Measurements from ENCODE around the gene KLHDC4.

KLHDC4 gene

GRCh38 chr16:87698676-87699199 lies 67.0 kb downstream of the KLHDC4 start:
- no peak for DNase-seq (ENCODE audit: low read depth)

GRCh38 chr16:87698241-87698640 lies 67.5 kb downstream of the KLHDC4 start:
- no peak for DNase-seq (ENCODE audit: low read depth)

- no peak for DNase-seq (ENCODE audit: low read depth)
These were observed 68.0 kb downstream of the KLHDC4 start for GRCh38 chr16:87697792-87698191.

- DNase-seq (ENCODE audit: low read depth), result no peak
These were observed 68.5 kb downstream of the KLHDC4 start for GRCh38 chr16:87697256-87697655.

- DNase-seq (ENCODE audit: low read depth), result no peak
These were observed 69.1 kb downstream of the KLHDC4 start for GRCh38 chr16:87696726-87697125.

- DNase-seq (ENCODE audit: low read depth), result no peak
These were observed 70.3 kb downstream of the KLHDC4 start for GRCh38 chr16:87695534-87695933.

GRCh38 chr16:87694441-87695125 lies 71.2 kb downstream of the KLHDC4 start:
- no peak for DNase-seq (ENCODE audit: low read depth)

- no peak for DNase-seq (ENCODE audit: low read depth)
These were observed 72.0 kb downstream of the KLHDC4 start for GRCh38 chr16:87693827-87694226.

- DNase-seq (ENCODE audit: low read depth), result no peak
These were observed 73.0 kb downstream of the KLHDC4 start for GRCh38 chr16:87692756-87693155.

- DNase-seq (ENCODE audit: low read depth), result no peak
These were observed 73.6 kb downstream of the KLHDC4 start for GRCh38 chr16:87692176-87692575.

- no peak for DNase-seq (ENCODE audit: low read depth)
These were observed 74.1 kb downstream of the KLHDC4 start for GRCh38 chr16:87691686-87692079.

GRCh38 chr16:87690911-87691685 lies 74.7 kb downstream of the KLHDC4 start:
- DNase-seq (ENCODE audit: low read depth), result no peak

GRCh38 chr16:87689956-87690465 lies 75.8 kb downstream of the KLHDC4 start:
- DNase-seq (ENCODE audit: low read depth), result no peak

- DNase-seq (ENCODE audit: low read depth), result no peak
These were observed 76.6 kb downstream of the KLHDC4 start for GRCh38 chr16:87688876-87689815.

- DNase-seq (ENCODE audit: low read depth), result no peak
These were observed 77.7 kb downstream of the KLHDC4 start for GRCh38 chr16:87687998-87688529.

- no peak for DNase-seq (ENCODE audit: low read depth)
These were observed 78.5 kb downstream of the KLHDC4 start for GRCh38 chr16:87687126-87687910.

- DNase-seq (ENCODE audit: low read depth), result no peak
These were observed 79.1 kb downstream of the KLHDC4 start for GRCh38 chr16:87686697-87687096.

GRCh38 chr16:87685766-87686165 lies 80.0 kb downstream of the KLHDC4 start:
- no peak for DNase-seq (ENCODE audit: low read depth)

- no peak for DNase-seq (ENCODE audit: low read depth)
These were observed 80.4 kb downstream of the KLHDC4 start for GRCh38 chr16:87685405-87685755.

- DNase-seq (ENCODE audit: low read depth), result no peak
These were observed 80.9 kb downstream of the KLHDC4 start for GRCh38 chr16:87684711-87685404.

Data from stimulated activated CD8-positive, alpha-beta memory T cell treated with anti-CD3 and anti-CD28 coated beads, Interleukin-15, amount 100 ng/mL, for 24 hours (primary cell).